Upper lobe of left lung (tissue), 4 donors: ENCODE measurements around the gene SIGLEC5.

ENCODE experiments used
- CTCF ChIP-seq, 6 experiments: fragments of 450-650 bp in 4 of 6; fragments of 200-600 bp in 2 of 6; sonication (generic) in 2 of 6; IDR thresholded peaks; one replicate each; pipeline ENCODE4 v1.5.1; 2016 to 2019; ENCODE audit warnings: antibody characterized with exemption in 6 of 6
- EP300 ChIP-seq, 4 donors: sonication (generic); formaldehyde crosslinking; IDR thresholded peaks; one replicate each; pipeline ENCODE4 v1.5.1; 2017; ENCODE audit warnings: antibody characterized with exemption in 4 of 4, control low read depth in 2 of 4
- POLR2AphosphoS5 ChIP-seq, 2 donors: sonication (generic); formaldehyde crosslinking; IDR thresholded peaks; one replicate each; pipeline ENCODE4 v1.5.1; 2017; ENCODE audit warnings: antibody characterized with exemption in 2 of 2

GRCh38 chr19:51572410-51572809 is 57.8 kb downstream of the SIGLEC5 start:
- TF ChIP-seq CTCF (IDR thresholded peaks at IDR 0.05) (no peak), POLR2AphosphoS5 (IDR thresholded peaks at IDR 0.05) (no peak), EP300 (IDR thresholded peaks at IDR 0.05) (no peak)
